Measurements from ENCODE around the gene LRRC61.

Gene LRRC61

GRCh38 chr7:150369748-150370501, 46.8 kb downstream of the LRRC61 start:
- DNase-seq (ENCODE audit: low read depth in 2 of 2): no peak

GRCh38 chr7:150370612-150371071, 47.5 kb downstream of the LRRC61 start:
- DNase-seq (ENCODE audit: low read depth in 2 of 2): no peak

GRCh38 chr7:150371131-150371995, 48.2 kb downstream of the LRRC61 start:
- no peak for DNase-seq (ENCODE audit: low read depth in 2 of 2)

GRCh38 chr7:150371996-150372270, 48.8 kb downstream of the LRRC61 start:
- no peak for DNase-seq (ENCODE audit: low read depth in 2 of 2)

- DNase-seq (ENCODE audit: low read depth in 2 of 2): no peak
These were observed 49.3 kb downstream of the LRRC61 start for GRCh38 chr7:150372271-150373048.

- no peak for DNase-seq (ENCODE audit: low read depth in 2 of 2)
These were observed 50.1 kb downstream of the LRRC61 start for GRCh38 chr7:150373049-150373801.

GRCh38 chr7:150374026-150374425, 50.9 kb downstream of the LRRC61 start:
- DNase-seq (ENCODE audit: low read depth in 2 of 2): no peak

- DNase-seq (ENCODE audit: low read depth in 2 of 2): no peak
These were observed 51.3 kb downstream of the LRRC61 start for GRCh38 chr7:150374472-150374871.

- no peak for DNase-seq (ENCODE audit: low read depth in 2 of 2)
These were observed 52.7 kb downstream of the LRRC61 start for GRCh38 chr7:150375662-150376521.

- no peak for DNase-seq (ENCODE audit: low read depth in 2 of 2)
These were observed 53.4 kb downstream of the LRRC61 start for GRCh38 chr7:150376560-150376959.

- DNase-seq (ENCODE audit: low read depth in 2 of 2): no peak
These were observed 54.0 kb downstream of the LRRC61 start for GRCh38 chr7:150377196-150377595.

GRCh38 chr7:150377635-150378034, 54.5 kb downstream of the LRRC61 start:
- no peak for DNase-seq (ENCODE audit: low read depth in 2 of 2)

- DNase-seq (ENCODE audit: low read depth in 2 of 2): peak in 1 of 2 experiments; percentile 30
These were observed 55.1 kb downstream of the LRRC61 start for GRCh38 chr7:150378115-150378852.

- peak; percentile 84 to 87 for DNase-seq (ENCODE audit: low read depth in 2 of 2)
These were observed 55.8 kb downstream of the LRRC61 start, which contains the start of gene ZNF775 for GRCh38 chr7:150378853-150379440. ZNF775 (plus strand) TSS chr7:150379330; CDS start chr7:150388471, 9,141 bp downstream.

GRCh38 chr7:150379441-150380379, 56.6 kb downstream of the LRRC61 start:
- no peak for DNase-seq (ENCODE audit: low read depth in 2 of 2)

GRCh38 chr7:150380463-150380862, 57.3 kb downstream of the LRRC61 start:
- no peak for DNase-seq (ENCODE audit: low read depth in 2 of 2)

GRCh38 chr7:150381096-150381495, 57.9 kb downstream of the LRRC61 start:
- DNase-seq (ENCODE audit: low read depth in 2 of 2): no peak

GRCh38 chr7:150381785-150382122, 58.6 kb downstream of the LRRC61 start:
- no peak for DNase-seq (ENCODE audit: low read depth in 2 of 2)
